Endothelial cell of umbilical vein (primary cell): ENCODE data around the gene CD1D.

ENCODE experiments used
- EZH2 ChIP-seq: IDR thresholded peaks from 2 replicates; pipeline ENCODE4 v1.6.1; 2012; ENCODE audit warnings: borderline replicate concordance, low read depth, mild to moderate bottlenecking, moderate library complexity, low read length, inconsistent platforms; ENCODE audit not compliant: severe bottlenecking
- POLR2A ChIP-seq: IDR thresholded peaks from 2 replicates; pipeline ENCODE4 v1.6.1; 2012; ENCODE audit warnings: low read depth, mild to moderate bottlenecking, control low read depth, low read length
- TF ChIP-seq, protein P1 (sequence below), 2 donors: IDR thresholded peaks; 1 replicate in 1 of 2; 2 replicates in 1 of 2; pipeline ENCODE4 v1.5.1; 2011; ENCODE audit warnings: low read length in 2 of 2, mild to moderate bottlenecking in 2 of 2, moderate library complexity in 2 of 2, control low read depth in 1 of 2, inconsistent platforms in 1 of 2, low read depth in 1 of 2; ENCODE audit not compliant: insufficient read depth in 1 of 2; ENCODE audit errors: extremely low read depth in 1 of 2

DNA sequence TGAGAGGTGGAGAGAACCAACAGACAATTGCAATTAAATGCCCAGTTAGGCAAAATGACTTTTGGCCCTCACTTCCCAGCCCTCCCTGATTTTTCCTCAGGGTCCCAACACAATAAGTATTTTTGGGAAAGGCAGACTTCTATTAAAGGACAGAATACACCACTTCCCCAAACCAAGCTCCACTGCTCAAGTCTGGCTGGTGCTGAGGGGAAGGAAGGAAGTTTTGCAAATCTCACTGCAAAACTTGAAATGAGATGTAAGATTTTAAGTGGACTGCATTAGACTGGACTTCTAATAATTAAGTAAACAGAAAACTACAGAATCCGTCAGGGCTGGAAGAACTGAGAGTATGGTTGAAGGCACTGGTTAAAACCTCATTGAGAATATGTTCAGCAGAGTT is 32.2 kb upstream of the CD1D start:
- TF ChIP-seq, protein P1, sequence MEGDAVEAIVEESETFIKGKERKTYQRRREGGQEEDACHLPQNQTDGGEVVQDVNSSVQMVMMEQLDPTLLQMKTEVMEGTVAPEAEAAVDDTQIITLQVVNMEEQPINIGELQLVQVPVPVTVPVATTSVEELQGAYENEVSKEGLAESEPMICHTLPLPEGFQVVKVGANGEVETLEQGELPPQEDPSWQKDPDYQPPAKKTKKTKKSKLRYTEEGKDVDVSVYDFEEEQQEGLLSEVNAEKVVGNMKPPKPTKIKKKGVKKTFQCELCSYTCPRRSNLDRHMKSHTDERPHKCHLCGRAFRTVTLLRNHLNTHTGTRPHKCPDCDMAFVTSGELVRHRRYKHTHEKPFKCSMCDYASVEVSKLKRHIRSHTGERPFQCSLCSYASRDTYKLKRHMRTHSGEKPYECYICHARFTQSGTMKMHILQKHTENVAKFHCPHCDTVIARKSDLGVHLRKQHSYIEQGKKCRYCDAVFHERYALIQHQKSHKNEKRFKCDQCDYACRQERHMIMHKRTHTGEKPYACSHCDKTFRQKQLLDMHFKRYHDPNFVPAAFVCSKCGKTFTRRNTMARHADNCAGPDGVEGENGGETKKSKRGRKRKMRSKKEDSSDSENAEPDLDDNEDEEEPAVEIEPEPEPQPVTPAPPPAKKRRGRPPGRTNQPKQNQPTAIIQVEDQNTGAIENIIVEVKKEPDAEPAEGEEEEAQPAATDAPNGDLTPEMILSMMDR (IDR thresholded peaks at IDR 0.05; ENCODE audit: extremely low read depth in 1 of 2, insufficient read depth in 1 of 2, low read depth in 1 of 2, low read length in 2 of 2) = no peak
- TF ChIP-seq POLR2A = no peak
- TF ChIP-seq EZH2 = no peak
